ENCODE results near the gene SPIRE2.

DNA sequence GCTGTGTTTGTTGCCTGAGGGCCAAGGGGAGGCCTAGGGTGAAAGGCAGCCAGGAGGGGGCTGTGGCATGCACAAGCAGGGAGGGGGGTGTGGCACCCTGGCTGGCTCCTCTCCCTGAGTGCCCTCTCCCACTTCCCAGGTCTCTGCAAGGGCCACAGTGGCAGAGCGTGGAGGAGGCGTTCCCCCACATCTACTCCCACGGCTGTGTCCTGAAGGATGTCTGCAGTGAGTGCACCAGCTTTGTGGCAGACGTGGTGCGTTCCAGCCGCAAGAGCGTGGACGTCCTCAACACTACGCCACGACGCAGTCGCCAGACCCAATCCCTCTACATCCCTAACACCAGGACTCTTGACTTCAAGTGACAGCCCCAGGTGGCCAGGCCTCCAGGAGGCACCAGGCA, 41.6 kb downstream of the SPIRE2 start:
- no peak for TF ChIP-seq SMC3 (conservative IDR thresholded peaks at IDR 0.05; ENCODE audit: insufficient read depth, low read depth, low read length)
- TF ChIP-seq JUN (IDR thresholded peaks at IDR 0.05; ENCODE audit: borderline replicate concordance, low read depth, low read length), result no peak
- TF ChIP-seq JUN (CRISPR knock-in tag; IDR thresholded peaks at IDR 0.05; ENCODE audit: borderline replicate concordance), result no peak
- no peak for TF ChIP-seq POLR2AphosphoS2 (IDR thresholded peaks at IDR 0.05; ENCODE audit: low read length)
- no peak for TF ChIP-seq TCF7L2 (IDR thresholded peaks at IDR 0.05; ENCODE audit: low read depth, low read length)
- TF ChIP-seq CTCF (IDR thresholded peaks at IDR 0.05 in 2 of 3, conservative IDR thresholded peaks at IDR 0.05 in 1 of 3; ENCODE audit: insufficient read depth in 2 of 3, low read depth in 1 of 3, low read length in 3 of 3), result no peak
- TF ChIP-seq ZNF3 (CRISPR knock-in tag; IDR thresholded peaks at IDR 0.05), result no peak
- TF ChIP-seq GTF3C2 (IDR thresholded peaks at IDR 0.05; ENCODE audit: borderline replicate concordance, extremely low read depth, insufficient read length), result no peak
- TF ChIP-seq RB1 (IDR thresholded peaks at IDR 0.05; ENCODE audit: low read depth), result no peak
- TF ChIP-seq NFYB (IDR thresholded peaks at IDR 0.05; ENCODE audit: extremely low read depth, insufficient read length), result no peak
- no peak for TF ChIP-seq NBN (IDR thresholded peaks at IDR 0.05; ENCODE audit: low read depth)
- TF ChIP-seq RBM17 (IDR thresholded peaks at IDR 0.05; ENCODE audit: borderline replicate concordance, low read depth, low read length), result no peak
- no peak for TF ChIP-seq DDX20 (tag; IDR thresholded peaks at IDR 0.05; ENCODE audit: low read depth)
- no peak for TF ChIP-seq FOSL1 (tag; conservative IDR thresholded peaks at IDR 0.05)
- TF ChIP-seq EZH2 (IDR thresholded peaks at IDR 0.05; ENCODE audit: borderline replicate concordance, low read depth, low read length), result no peak

All from K562 (cell line).